ENCODE results near the gene CDK13. TPM values are rescaled to one million over a fixed set of nuclear protein-coding genes. Genes with fewer than 3 reads are reported as not detected.
"Not testable (repeated sequence)": the region's sequence is repeated elsewhere in the genome, so short reads cannot be mapped to it uniquely, and the experiment has no call there.

The CDK13 gene
- total RNA-seq, 1 donor from 2014 or later, result 68.6 TPM

GRCh38 chr7:39910108-39910869 is 39.8 kb upstream of the CDK13 start:
- Histone ChIP-seq H3K36me3 (no peaks in the 10 kb centered on the region), H3K4me1 (no peaks in the 10 kb centered on the region), H3K4me3 (no peak overlapping the region), H3K27ac (no peak overlapping the region), H3K27me3 (no peaks in the 10 kb centered on the region), H3K9me3 (no peaks in the 10 kb centered on the region)
- TF ChIP-seq, protein P1, sequence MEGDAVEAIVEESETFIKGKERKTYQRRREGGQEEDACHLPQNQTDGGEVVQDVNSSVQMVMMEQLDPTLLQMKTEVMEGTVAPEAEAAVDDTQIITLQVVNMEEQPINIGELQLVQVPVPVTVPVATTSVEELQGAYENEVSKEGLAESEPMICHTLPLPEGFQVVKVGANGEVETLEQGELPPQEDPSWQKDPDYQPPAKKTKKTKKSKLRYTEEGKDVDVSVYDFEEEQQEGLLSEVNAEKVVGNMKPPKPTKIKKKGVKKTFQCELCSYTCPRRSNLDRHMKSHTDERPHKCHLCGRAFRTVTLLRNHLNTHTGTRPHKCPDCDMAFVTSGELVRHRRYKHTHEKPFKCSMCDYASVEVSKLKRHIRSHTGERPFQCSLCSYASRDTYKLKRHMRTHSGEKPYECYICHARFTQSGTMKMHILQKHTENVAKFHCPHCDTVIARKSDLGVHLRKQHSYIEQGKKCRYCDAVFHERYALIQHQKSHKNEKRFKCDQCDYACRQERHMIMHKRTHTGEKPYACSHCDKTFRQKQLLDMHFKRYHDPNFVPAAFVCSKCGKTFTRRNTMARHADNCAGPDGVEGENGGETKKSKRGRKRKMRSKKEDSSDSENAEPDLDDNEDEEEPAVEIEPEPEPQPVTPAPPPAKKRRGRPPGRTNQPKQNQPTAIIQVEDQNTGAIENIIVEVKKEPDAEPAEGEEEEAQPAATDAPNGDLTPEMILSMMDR (IDR thresholded peaks at IDR 0.05), result no peak
- intact Hi-C loops (cut with DNase I), result no loop called here
- DNase-seq (ENCODE audit: low spot score in 2 of 2), result no peak

- DNase-seq (ENCODE audit: low spot score in 2 of 2), result no peak
- no peaks in the 10 kb centered on the region for H3K4me1 ChIP-seq
- no peaks in the 10 kb centered on the region for H3K27me3 ChIP-seq
- TF ChIP-seq, protein P1 (IDR thresholded peaks at IDR 0.05), result no peak
- H3K4me3 ChIP-seq, result no peak overlapping the region
- H3K27ac ChIP-seq, result no peak overlapping the region
- no peaks in the 10 kb centered on the region for H3K36me3 ChIP-seq
- intact Hi-C loops (cut with DNase I), result no loop called here
- H3K9me3 ChIP-seq, result no peaks in the 10 kb centered on the region
These were observed 38.9 kb upstream of the CDK13 start for GRCh38 chr7:39911167-39911566.

DNA sequence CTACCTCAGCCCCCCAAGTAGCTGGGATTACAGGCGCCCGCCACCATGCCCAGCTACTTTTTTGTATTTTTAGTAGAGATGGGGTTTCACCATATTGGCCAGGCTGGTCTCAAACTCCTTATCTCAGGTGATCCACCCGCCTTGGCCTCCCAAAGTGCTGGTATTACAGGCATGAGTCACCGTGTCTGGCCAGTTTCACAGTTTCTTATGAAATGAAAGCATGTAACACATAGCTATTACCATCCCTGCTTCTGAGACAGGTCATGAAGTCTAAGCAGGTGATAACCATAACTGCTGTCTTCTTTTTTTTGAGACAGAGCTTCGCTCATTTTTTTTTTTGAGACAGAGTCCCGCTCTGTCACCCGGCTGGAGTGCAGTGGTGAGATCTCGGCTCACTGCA is 34.2 kb upstream of the CDK13 start:
- DNase-seq (ENCODE audit: low spot score in 2 of 2); H3K36me3 ChIP-seq; H3K9me3 ChIP-seq; H3K4me3 ChIP-seq; H3K27me3 ChIP-seq; intact Hi-C loops (cut with DNase I); H3K4me1 ChIP-seq; H3K27ac ChIP-seq: not testable (repeated sequence)

DNA sequence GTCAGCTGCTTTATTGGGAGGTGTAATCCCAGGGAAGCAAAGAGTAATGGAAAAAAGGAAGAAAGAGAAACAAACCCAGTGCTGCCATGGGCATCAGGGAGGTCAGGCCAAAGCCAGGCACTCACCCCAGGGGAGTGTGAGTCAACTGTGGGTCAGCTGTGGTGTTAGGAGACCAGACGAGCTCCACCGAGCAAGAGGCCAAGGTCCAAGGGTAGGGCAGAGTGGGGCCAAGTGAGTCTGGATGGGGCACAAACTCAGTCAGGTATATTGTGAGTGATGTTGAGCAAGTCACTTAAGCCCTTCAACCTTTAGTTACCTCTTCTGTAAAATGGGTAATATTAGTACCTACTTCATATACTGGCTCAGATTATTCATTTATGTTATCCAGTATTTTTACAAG is 30.4 kb upstream of the CDK13 start:
- Histone ChIP-seq H3K27ac (no peak overlapping the region), H3K4me1 (no peaks in the 10 kb centered on the region), H3K27me3 (no peaks in the 10 kb centered on the region), H3K4me3 (no peak overlapping the region), H3K9me3 (no peaks in the 10 kb centered on the region), H3K36me3 (no peaks in the 10 kb centered on the region)
- TF ChIP-seq, protein P1 (IDR thresholded peaks at IDR 0.05), result no peak
- no peak for DNase-seq (ENCODE audit: low spot score in 2 of 2)
- intact Hi-C loops (cut with DNase I), result no loop called here

- Histone ChIP-seq H3K27me3 (no peaks in the 10 kb centered on the region), H3K27ac (no peak overlapping the region), H3K9me3 (no peaks in the 10 kb centered on the region), H3K4me3 (no peak overlapping the region), H3K4me1 (no peaks in the 10 kb centered on the region), H3K36me3 (no peaks in the 10 kb centered on the region)
- DNase-seq (ENCODE audit: low spot score in 2 of 2), result no peak
- TF ChIP-seq, protein P1 (IDR thresholded peaks at IDR 0.05), result no peak
- intact Hi-C loops (cut with DNase I), result no loop called here
These were observed 28.4 kb upstream of the CDK13 start for GRCh38 chr7:39921506-39922175.

DNA sequence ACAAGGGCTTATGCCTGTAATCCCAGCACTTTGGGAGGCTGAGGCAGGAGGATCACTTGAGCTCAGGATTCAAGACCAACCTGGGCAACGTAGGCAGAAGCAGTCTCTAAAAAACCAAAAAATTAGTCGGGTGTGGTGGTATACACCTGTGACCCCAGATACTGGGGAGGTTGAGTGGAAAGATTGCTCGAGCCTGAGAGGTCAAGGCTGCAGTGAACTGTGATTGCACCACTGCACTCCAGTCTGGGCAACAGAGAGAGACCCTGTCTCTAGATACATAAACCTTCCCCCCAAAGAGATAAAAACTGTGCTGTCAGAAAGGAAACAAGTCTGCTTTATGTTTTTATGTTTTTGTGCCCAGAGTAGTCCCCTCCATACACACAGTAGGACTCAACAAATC is 27.5 kb upstream of the CDK13 start:
- H3K4me3 ChIP-seq, result no peak overlapping the region
- no peaks in the 10 kb centered on the region for H3K27me3 ChIP-seq
- no peaks in the 10 kb centered on the region for H3K4me1 ChIP-seq
- H3K27ac ChIP-seq, result no peak overlapping the region
- no peaks in the 10 kb centered on the region for H3K36me3 ChIP-seq
- intact Hi-C loops (cut with DNase I), result no loop called here
- no peaks in the 10 kb centered on the region for H3K9me3 ChIP-seq
- TF ChIP-seq, protein P1 (IDR thresholded peaks at IDR 0.05), result no peak
- no peak for DNase-seq (ENCODE audit: low spot score in 2 of 2)
